ENCODE measurements around the gene PTAFR. TPM values are rescaled to one million over a fixed set of nuclear protein-coding genes. Genes with fewer than 3 reads are reported as not detected.

Gene PTAFR
- total RNA-seq, 1 experiment from 2014 or later = 0.27 TPM

GRCh38 chr1:28180306-28181305, 4.1 kb upstream of the PTAFR start:
- in situ Hi-C loops (cut with HindIII; ENCODE audit: low sequenced_read_pairs) = no loop called here
- no peak for DNase-seq (ENCODE audit: low spot score)

- no peak for DNase-seq (ENCODE audit: low spot score)
- in situ Hi-C loops (cut with HindIII; ENCODE audit: low sequenced_read_pairs) = no loop called here
Observed at GRCh38 chr1:28178690-28179485, 2.4 kb upstream of the PTAFR start.

- in situ Hi-C loops (cut with HindIII; ENCODE audit: low sequenced_read_pairs) = no loop called here
- no peak for DNase-seq (ENCODE audit: low spot score)
Observed at GRCh38 chr1:28175955-28176485, 470 bp downstream of the PTAFR start.

- DNase-seq (ENCODE audit: low spot score) = no peak
- in situ Hi-C loops (cut with HindIII; ENCODE audit: low sequenced_read_pairs) = no loop called here
Observed at GRCh38 chr1:28173980-28174297, 2.6 kb downstream of the PTAFR start.

GRCh38 chr1:28173151-28173979, 3.1 kb downstream of the PTAFR start:
- DNase-seq (ENCODE audit: low spot score) = no peak
- in situ Hi-C loops (cut with HindIII; ENCODE audit: low sequenced_read_pairs) = no loop called here

- in situ Hi-C loops (cut with HindIII; ENCODE audit: low sequenced_read_pairs) = no loop called here
- DNase-seq (ENCODE audit: low spot score) = no peak
Observed at GRCh38 chr1:28172713-28173150, 3.8 kb downstream of the PTAFR start.

GRCh38 chr1:28171246-28171645, 5.2 kb downstream of the PTAFR start:
- no peak for DNase-seq (ENCODE audit: low spot score)
- in situ Hi-C loops (cut with HindIII; ENCODE audit: low sequenced_read_pairs) = no loop called here

GRCh38 chr1:28170001-28170596, 6.4 kb downstream of the PTAFR start:
- DNase-seq (ENCODE audit: low spot score) = no peak
- in situ Hi-C loops (cut with HindIII; ENCODE audit: low sequenced_read_pairs) = no loop called here

- in situ Hi-C loops (cut with HindIII; ENCODE audit: low sequenced_read_pairs) = no loop called here
- DNase-seq (ENCODE audit: low spot score) = no peak
Observed at GRCh38 chr1:28163496-28164161, 12.9 kb downstream of the PTAFR start.

GRCh38 chr1:28162151-28162550, 14.3 kb downstream of the PTAFR start:
- in situ Hi-C loops (cut with HindIII; ENCODE audit: low sequenced_read_pairs) = no loop called here
- DNase-seq (ENCODE audit: low spot score) = no peak

GRCh38 chr1:28161751-28162150, 14.7 kb downstream of the PTAFR start:
- in situ Hi-C loops (cut with HindIII; ENCODE audit: low sequenced_read_pairs) = no loop called here
- no peak for DNase-seq (ENCODE audit: low spot score)

- in situ Hi-C loops (cut with HindIII; ENCODE audit: low sequenced_read_pairs) = no loop called here
Observed at GRCh38 chr1:28160782-28161266, 15.7 kb downstream of the PTAFR start.

GRCh38 chr1:28159680-28160079, 16.8 kb downstream of the PTAFR start:
- in situ Hi-C loops (cut with HindIII; ENCODE audit: low sequenced_read_pairs) = no loop called here
- no peak for DNase-seq (ENCODE audit: low spot score)

More at GRCh38 chr1:28160782-28161266, 15.7 kb downstream of the PTAFR start:
- DNase-seq (ENCODE audit: low spot score) = no peak

GRCh38 chr1:28159243-28159642, 17.2 kb downstream of the PTAFR start:
- no peak for DNase-seq (ENCODE audit: low spot score)
- in situ Hi-C loops (cut with HindIII; ENCODE audit: low sequenced_read_pairs) = no loop called here

GRCh38 chr1:28157894-28158293, 18.6 kb downstream of the PTAFR start:
- in situ Hi-C loops (cut with HindIII; ENCODE audit: low sequenced_read_pairs) = no loop called here

GRCh38 chr1:28156821-28157220, 19.7 kb downstream of the PTAFR start:
- in situ Hi-C loops (cut with HindIII; ENCODE audit: low sequenced_read_pairs) = no loop called here
- DNase-seq (ENCODE audit: low spot score) = no peak

More at GRCh38 chr1:28157894-28158293, 18.6 kb downstream of the PTAFR start:
- DNase-seq (ENCODE audit: low spot score) = no peak

GRCh38 chr1:28155628-28156027, 20.9 kb downstream of the PTAFR start:
- in situ Hi-C loops (cut with HindIII; ENCODE audit: low sequenced_read_pairs) = no loop called here
- no peak for DNase-seq (ENCODE audit: low spot score)

- DNase-seq (ENCODE audit: low spot score) = no peak
- in situ Hi-C loops (cut with HindIII; ENCODE audit: low sequenced_read_pairs) = no loop called here
Observed at GRCh38 chr1:28154078-28154594, 22.4 kb downstream of the PTAFR start.
